Activated CD4-positive, alpha-beta T cell treated with anti-CD3 and anti-CD28 coated beads for 4 hours (primary cell): ENCODE data around the gene FAXDC2.

Source experiments
- DNase-seq, 2 donors: peaks; one replicate each; pipeline ENCODE4 v3.0.0-alpha.2; 2020

FAXDC2 gene

DNA sequence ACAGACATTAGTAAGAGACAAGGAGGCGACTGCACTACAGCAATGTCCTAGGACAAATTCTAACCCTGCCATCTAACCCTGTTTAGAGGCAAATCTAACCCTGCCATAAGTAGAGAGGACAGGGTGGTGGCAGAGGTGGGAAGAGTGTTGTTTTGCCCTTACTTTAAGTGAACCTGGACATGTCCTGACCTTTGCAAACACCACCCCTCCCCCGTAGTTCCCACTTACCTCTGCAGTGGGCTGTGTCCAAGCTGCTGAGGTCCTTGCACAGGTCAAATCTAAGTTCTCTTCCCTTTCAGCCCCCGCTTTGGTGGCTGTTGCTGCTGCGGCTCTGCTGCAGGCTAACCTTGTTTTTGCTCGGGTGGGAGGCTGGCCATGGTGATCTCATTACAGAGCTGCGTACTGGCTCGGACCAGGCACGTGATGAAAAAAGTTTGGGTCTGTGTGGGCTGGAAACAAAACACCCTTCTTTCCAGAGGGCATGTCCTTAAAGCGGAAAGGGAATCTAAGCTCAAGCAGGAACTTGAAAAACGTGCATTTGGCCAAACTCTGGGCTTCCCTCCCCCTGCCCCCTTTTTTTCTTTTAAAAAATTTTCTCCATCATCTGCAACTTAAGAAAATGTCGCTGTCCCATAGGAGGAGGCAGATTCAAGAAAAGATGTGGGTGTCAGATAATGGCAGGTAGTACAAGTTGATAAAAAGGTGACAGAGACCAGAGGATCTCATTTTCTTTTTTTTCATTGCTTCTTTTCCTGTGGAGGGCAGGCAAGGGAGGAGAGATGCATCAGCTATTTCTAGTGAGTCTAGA is at the start of gene FAXDC2:
Gene FAXDC2 (minus strand): TSS at position 349 of the 808 bp plus-strand sequence. CDS start 12,425 bp downstream, outside the sequence.
- no peak for DNase-seq

DNA sequence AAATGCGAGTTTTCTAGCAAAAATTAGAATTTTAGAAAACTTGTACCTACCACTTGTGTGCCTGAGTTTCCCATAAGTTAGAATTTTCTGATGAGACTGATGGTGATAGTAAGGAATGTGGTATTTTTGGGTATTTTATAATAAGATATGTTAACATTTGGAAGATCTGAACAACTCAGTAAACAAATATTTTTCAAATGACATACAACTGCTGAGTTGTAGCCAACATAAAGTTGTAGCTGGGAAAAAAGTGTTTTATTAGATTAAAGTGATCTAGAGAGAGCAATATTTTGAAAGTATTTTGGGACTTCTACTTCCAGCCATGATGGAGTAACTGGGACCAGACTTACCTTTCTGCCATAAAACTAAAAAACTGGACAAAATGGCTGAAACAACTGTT is 49.7 kb upstream of the FAXDC2 start:
- DNase-seq: no peak

- no peak for DNase-seq
These were observed 48.9 kb upstream of the FAXDC2 start for GRCh38 chr5:154899151-154899816.

GRCh38 chr5:154898210-154898609 is 47.8 kb upstream of the FAXDC2 start:
- DNase-seq: no peak

DNA sequence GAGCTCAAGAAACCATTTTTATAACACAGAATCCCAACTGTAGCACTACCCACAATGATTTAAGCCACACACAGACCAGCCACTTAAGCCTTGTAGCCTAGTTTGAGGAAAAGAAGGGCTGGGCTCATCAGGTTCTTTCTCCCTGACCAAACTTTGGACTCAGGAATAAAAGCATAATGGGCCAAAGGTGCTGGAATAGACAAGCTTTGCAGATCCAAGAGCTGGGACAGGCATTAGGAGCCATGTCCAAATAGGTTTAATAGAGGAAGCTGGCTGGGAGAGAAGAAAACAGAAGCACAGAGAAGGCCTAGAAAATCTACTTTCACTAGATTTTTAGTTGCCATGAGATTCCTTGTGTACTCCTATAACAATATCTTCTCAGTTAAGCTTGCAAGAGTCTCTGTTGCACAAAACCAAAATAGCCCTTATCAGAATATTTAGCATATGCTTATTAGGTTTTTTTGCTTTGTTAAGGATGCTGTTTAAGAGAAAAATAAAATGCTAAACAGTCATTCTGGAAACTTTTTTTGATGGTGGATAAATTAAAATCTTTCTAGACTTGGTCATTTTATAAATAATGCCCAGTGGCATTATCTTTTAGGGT is 46.3 kb upstream of the FAXDC2 start:
- DNase-seq: no peak

DNA sequence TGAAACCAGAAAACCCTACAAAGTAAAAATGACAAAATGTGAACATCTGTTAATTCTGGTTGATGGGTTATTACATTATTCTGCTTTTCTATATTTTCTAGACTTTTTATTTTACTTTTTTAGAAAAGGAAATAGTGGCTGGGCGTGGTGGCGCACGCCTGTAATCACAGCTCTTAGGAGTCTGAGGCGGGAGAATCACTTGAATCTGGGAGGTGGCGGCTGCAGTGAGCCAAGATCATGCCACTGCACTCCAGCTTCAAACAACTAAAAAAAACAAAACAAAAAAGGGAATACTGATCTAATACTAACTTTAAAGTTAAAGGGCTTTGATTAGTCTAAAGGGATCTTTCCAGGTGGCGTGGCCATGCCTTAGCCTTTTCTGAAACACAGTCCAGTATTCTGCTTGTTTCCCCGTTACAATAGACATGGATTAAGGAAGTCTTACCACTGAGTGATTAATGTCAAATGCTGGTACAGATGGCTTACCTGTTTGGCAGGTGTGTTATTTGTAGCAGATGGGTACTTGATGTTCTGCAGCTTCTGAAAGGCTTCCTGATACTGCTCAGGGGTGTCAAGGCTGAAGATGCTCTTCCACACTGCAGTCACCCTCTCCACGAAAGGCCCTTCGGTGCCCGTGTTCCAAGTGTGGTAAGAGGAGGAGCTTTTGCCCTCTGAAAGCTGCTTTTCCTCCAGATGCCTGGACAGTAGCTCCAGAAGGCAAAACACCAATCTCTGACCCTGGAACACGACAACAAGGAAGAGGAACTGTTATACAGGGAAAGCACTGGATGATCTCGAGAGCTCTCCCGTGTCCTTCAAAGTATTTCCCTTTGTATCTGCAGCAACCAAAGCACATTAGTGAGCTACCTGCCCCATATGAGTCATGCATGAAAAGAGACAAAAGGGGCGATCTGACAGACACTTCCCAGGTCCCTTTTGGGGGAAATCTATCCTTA is 45.5 kb upstream of the FAXDC2 start:
- DNase-seq: no peak

DNA sequence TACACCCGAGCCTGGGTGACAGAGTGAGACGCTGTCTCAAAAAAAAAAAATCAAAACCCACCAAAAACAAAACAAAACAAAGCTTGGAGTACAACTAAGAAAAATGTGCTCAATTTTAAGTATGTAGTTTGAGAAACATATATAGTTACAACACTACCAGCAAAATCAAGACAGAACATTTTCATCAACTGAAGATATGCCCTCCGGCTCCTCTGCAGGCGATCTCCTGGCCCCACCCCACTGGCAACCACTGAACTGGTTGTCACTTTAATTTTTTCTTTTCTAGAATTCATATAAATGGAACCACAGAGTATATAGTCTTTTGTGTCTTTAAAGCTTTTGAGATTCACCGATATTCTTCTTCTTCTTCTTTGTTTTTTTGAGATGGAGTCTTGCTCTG is 43.0 kb upstream of the FAXDC2 start:
- DNase-seq: no peak

DNA sequence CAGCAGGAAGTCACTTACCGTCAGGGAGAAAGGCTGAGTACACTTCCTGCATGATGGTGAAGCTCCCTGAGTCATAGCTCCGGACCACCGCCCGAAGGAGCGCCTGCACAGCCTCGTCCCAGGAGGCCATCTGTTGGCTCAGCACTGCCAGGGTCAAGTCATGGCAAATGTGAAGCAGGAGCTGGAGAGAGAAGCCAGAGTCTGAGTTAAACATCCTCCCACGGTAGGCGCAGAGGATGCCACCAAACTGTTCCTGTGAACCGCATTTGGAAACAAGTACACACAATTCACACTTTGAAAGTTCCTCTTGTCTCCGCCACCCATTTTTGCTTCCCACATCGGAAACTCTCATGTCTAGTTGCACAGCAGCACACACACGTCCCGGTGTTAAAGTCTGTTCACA is 42.0 kb upstream of the FAXDC2 start:
- DNase-seq: no peak

- no peak for DNase-seq
These were observed 35.0 kb upstream of the FAXDC2 start for GRCh38 chr5:154885439-154885838.

DNA sequence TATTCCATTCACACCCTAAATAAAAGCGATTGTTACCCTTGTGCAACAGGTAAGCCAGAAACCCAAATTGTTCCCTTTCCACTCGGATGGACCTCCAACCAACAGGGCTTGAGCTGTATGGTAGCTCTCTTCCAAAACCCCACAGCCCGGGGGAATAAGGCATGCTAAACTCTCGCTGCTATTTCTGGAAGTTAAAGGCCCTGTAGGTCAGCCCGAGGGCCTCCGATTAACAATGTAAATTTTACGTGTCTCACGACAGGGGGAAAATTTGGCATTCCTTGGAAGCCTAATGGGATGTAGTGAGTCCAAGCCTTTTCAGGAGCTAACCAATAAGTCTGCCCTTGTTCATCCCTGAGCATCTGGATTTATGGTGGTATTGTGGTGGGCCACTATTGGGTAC is 34.0 kb upstream of the FAXDC2 start:
- no peak for DNase-seq

GRCh38 chr5:154881986-154882385 is 31.6 kb upstream of the FAXDC2 start:
- DNase-seq: no peak

DNA sequence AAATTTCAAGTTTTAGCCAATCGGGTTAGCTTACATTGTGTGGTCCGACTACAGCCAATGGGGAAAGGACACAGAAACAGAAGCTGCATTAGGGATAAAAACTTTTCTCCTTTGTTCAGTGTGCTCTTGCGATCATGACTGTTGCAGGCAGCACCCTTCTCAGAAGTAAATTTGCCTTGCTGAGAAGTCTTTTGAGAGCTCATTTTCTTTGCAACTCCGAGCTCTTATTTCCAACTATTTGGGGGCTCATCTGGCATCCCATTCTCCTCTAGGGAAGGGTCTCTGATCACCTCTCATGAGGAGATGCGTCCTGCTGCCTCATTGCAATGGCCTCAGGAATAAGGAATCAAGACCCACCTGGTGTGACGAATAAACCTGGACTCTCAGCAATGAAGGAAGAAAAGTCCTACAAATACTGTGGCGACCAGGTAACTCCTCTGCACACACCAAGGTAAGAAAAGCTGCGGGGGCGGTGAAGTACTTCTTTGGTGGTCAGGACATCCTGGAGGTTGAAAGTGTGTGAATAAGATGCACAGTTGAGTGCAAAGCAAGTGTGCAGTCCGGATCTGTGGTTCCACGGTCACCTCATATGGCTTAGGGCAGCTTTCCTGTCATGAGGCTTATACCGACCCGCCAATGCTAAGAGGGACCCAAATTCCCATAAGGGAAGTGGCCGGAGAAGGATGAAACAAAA is 28.4 kb upstream of the FAXDC2 start:
- DNase-seq: no peak

- no peak for DNase-seq
These were observed 23.5 kb upstream of the FAXDC2 start for GRCh38 chr5:154873791-154874331.

DNA sequence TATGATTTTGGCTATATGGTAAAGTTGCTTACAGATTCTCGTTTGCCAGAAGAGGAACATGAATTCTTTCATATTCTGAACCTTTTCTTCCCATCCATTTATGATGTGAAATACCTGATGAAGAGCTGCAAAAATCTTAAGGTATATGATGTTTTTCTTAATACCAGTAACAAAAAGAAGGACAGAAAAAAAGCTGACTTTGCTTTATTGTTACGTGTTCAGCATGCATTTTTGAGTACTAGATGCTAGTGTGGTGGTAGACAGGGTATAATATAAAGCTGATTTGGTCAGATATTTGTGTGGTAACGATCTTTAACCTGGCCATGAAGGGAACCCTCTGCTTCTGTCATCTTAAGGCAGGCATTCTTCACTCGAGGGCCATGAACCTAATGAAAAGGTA is 21.3 kb upstream of the FAXDC2 start:
- no peak for DNase-seq

DNA sequence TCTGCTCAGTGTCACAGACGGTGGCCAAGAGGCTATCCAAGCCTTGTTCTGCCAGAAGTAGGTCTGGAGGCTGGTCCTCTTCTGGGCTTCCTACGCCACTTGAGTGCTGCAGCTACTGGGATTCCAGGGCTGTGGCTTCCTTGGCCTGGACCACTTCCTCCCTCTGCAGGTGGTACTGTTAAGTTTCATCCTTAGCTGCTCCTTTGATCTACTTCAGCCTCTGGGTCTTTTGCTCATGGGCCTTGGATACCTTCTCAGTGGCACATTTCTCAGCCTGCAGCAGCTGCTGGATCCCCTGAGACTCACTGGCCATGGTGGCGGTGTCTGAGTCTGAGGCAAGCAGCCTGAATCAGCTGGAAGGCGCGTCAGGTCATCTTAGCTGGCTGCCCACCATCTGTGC is 18.3 kb upstream of the FAXDC2 start:
- DNase-seq: no peak

DNA sequence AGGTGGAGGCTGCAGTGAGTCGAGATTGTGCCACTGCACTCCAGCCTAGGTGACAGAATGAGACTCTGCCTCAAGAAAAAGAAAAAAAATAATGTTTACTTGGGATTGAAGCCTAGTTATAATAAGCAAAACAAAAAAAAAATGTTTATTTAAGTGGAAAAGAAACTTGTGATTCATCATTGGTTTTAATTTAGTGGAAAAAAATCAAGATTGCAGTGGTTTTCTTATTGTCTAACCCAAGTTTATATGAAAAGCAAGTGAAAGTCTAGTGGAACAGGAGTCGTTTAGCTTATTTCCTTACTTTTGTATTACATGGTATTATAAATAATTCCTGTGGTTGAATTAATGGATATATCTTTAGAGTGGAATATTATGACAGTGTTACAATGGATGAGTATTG is 16.4 kb upstream of the FAXDC2 start:
- no peak for DNase-seq

- DNase-seq: no peak
These were observed 15.2 kb upstream of the FAXDC2 start for GRCh38 chr5:154865466-154866184.

GRCh38 chr5:154863291-154864080 is 13.1 kb upstream of the FAXDC2 start:
- no peak for DNase-seq

DNA sequence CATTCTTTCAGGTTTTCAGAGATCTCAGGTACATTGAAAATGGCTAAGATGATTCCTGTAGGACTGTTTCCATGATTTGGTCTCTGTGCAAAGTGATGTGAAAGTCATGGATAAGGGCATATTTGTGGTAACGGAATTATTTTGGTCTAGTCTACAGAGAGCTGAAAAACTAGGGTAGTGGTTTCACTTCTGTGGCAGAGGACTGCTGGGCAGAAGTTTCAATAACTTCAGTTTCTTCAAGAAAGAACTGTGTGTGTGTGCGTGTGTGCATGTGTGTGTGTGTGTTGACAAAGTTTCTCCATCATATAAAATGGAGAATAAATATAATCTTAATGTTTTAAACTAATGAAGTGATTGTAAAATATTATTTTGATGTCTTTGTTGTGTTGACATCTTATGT is 12.4 kb upstream of the FAXDC2 start:
- DNase-seq: no peak

DNA sequence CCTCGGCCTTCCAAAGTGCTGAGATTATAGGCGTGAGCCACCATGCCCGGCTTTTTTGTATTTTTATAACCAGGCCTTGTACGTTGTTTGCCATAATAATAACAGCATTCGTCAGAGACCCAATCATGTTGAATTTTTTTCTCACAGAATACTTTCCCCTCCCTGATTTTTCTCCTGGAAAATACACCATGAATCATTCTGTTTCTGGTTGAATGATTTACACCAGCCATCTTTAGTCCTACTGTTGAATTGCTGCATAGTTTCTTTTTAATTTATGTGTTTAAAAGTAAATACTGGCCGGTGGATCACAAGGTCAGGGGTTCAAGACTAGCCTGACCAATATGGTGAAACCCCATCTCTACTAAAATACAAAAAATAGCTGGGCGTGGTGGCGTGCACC is 11.5 kb upstream of the FAXDC2 start:
- DNase-seq: no peak
